HG02798 (cell line): ENCODE measurements around the gene C7.
"Not testable (repeated sequence)": the region's sequence is repeated elsewhere in the genome, so short reads cannot be mapped to it uniquely, and the experiment has no call there.

ENCODE experiments used
- ATAC-seq: cut with Tn5 transposase; IDR thresholded peaks from one replicate; pipeline ENCODE4 v1.9.1; 2021; ENCODE audit warnings: mild to moderate bottlenecking; ENCODE audit not compliant: unreplicated experiment, poor library complexity

C7 gene

DNA sequence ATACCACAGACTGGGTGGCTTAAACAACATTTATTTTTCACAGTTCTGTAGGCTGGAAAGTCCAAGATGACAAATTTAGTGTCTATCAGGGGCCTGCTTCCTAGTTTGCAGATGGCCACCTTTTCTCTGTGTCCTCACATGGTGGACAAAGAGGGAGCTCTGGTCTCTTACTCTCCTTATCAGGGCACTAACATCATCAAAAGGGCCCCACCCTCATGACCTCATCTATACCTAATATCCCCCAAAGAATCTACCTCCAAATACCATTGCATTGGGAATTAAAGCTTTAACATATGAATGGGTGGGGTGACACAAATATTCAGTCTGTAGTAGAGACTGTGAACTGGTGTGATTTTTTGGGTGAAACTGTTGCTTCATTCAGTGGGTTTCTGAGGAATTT lies 78.1 kb downstream of the C7 start:
- no peak for ATAC-seq

DNA sequence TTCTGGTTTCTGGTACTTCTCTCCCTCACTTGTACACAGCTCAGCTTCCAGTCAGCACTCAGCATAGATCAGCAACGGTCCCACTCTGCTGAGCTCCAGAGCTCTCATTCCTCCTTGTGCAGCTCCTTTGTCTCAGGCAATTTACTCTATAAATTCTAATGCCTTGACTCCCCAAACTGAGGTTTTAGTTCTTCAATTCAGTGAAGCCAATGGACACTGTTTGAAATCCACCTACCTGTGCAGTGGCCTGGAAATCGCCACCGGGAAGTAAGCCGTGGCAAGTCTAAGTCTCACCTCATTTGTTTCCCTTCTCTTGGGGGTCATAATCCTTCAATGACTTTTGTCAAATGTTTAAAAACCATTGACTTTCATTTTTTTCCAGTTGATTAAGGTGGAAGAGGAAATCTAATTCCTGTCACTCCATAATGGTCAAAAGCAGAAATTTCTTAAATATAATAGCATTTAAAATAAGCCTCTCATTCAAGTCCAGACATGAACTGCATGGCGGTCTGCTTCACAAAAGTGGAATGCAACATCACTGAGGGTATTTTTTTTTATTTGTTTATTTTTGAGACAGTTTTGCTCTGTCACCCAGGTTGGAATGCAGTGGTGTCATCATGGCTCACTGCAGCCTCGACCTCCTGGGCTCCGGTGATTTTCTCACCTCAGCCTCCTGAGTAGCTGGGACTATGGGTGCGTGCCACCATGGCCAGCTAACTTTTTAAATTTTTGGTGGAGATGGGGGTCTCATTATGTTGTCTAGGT lies 79.6 kb downstream of the C7 start:
- no peak for ATAC-seq

DNA sequence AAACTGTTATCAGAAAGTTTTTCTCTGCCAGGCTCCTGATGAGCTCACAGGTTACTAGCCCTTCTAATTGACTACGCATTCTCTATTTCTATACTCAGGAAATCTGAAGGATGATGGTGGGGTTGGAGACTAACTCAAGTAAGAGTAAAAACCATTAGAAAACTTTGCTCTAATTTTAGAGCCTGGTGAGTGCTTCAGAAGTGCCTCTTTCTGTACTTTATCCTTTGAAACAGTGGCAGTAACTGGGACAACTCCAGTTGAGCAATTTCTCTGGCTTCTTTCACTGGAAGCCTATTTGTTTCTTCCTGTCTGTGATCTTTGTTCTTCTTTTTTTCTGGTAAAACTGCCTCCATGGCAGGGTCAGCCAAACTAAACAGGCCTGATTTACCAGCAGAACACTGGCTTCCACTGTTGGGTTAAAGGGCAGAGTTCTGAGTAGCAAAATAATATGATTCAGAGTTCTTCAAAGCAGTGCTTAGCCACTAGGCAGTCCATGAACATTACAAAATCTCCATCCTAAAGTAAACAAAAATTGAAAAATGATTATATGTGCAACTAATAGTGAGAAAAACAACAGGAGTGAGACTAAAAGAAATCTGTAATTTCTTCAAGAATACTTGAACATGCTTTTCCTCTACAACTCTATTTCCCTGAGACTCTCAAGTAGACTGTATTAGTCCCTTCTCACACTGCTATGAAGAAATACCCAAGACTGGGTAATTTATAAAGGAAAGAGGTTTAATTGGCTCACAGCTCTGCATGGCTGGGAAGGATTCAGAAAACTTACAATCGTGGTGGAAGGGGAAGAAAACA lies 82.1 kb downstream of the C7 start:
- ATAC-seq, result no peak

DNA sequence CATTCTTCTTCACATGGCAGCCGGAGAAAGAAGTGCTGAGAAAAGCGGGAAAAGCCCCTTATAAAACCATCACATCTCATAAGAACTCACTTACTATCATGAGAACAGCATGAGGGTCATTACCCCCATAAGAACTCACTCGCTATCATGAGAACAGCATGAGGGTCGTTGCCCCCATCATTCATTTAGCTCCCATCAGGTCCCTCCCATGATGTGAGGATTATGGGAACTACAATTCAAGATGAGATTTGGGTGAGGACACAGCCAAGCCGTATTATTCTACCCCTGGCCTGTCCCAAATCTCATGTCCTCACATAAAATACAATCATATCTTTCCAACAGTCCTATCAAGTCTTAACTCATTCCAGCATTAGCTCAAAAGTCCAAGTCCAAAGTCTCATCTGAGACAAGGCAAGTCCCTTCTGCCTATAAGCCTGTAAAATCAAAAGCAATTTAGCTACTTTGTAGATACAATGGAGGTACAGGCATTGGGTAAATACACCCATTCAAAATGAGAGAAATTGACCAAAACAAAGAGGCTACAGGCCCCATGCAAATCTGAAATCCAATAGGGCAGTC lies 82.8 kb downstream of the C7 start:
- ATAC-seq, result no peak

DNA sequence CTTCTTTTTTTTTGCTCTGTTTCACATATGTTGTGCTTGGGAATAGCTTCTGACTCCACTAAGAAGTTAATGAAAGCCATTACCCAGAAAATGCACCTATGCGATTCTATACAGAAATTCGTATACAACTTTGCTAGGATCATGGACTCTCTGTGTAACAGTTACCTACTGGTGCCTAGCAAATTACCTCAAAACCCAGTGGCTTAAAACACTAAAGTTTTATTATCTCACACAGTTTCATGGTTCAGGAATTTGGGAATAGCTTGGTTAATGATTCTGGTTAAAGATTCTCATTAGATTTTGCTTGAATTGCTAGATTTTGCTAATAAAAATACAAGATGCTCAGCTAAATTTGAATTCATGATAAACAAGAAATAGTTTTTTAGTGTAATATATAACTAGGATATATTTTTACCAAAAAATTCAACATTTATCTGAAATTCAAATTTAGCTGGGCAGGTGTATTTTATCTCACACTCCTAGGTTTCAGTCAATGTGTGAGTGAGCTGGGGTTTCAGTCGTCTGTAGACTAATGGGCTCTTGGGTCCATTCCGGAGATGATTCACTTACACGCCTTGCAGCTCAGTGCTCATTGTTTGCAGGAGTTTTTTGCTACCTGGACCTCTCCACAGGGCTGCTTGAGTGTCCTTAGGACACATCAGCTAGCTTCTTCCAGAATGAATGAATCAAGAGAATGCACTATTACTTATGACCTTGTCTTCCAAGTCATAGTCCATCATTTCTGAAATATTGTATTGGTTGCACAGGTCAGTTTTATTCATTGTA lies 86.7 kb downstream of the C7 start:
- no peak for ATAC-seq

DNA sequence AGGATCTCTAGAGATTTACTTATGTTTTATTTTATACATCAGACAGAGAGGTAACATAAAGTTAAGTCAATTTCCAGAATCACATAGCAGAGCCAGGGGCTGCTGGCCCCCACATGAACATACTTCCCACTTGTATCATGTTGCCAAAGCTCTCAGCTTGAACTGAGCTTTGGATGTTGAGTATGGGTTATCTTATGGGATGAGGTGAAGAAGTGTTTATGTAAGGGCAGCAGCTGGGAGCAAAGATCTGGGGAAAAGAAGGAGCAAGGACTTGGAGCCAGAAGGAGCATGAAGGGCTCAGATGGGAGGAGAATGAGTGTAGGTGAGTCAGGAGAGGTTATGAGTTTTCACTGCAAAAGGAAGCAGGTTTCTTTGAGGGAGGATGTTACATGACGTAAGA lies 89.8 kb downstream of the C7 start:
- ATAC-seq, result no peak

DNA sequence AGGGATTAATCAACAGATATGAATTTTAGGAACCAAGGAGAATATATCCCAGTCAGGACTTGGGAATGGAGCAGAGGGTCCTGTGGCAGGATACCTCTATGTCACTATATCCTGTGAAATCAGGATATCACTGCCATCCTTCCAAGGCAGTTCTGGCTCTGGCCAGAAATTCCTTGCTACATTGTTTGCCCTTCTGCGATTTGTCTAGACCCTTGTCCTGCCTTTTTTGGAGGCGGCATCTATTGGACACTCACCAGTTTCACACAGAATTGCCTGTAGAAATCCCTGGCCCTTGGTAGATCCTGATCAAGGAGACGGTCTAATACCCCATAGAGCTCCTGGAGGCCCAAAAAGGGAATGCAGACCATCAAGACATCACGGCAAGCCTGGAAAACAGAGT lies 90.7 kb downstream of the C7 start:
- no peak for ATAC-seq

DNA sequence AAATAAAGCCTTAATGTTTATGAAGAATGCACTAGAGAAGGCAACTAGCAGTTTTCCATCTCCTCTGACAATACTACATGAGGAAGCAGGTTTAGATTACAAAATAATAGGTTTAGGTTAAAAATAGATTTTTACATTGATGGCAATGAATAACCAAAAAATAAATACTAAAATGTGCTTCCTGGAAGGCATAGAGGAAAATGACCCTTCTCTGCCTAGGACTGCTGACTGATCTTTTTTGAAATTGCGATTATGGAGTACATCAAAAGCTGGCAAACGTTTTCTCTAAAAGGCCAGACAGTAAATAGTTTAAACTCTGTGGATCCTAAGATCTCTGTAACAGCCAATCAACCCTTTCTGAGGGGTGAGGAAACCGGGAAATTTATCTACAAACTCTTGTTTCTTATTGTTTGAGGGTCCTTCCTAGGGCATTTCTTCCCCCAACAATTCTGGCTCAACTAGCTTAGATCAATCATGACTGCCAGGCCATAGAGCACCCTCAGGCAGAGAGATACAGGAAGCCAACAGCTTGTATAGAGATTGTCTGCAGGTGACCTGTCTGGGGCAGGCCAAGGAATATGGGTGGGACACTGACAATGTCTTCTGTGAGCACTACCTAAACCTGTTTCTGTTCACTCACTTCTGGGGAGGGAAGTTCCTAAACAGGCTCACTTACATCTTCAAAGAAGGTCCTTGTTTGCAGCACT lies 94.5 kb downstream of the C7 start:
- no peak for ATAC-seq

DNA sequence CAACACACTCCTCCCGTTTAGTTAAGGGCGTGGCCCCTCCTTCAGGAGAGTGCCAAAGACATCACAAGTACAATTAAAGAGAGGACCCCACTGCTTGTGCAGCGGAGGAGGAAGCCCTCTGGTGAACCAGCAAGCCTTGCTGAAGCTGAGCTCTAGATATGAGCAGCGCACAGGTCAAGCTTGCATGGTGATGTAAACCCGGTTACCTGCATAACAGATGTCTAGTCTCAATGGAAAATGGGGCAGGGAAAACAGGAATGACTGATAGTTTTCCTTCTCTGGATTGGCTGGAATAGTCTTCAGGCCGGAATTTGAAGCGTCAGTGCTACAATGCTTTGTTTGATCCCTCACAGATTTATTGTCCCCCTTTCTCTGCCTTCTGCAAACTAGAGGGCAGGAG lies 95.6 kb downstream of the C7 start:
- ATAC-seq, result no peak

DNA sequence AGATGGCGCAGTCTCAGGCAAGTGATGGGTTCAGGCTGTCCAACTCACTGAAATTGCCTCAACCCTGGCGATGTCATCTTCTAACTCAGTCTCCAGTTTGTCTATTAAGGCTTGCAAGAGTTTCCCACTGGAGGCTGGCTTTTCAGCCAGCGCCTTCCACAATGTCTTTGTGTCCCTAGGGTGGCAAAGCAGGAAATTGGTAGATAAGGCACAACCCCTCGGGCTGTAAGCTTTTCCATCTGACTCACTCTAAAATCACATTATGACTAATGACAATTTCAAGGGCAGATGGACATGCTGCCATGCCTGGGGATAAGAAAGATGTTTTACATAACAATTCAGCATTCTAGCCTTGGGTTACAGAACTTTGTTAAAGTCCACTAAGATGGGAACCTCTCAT lies 99.9 kb downstream of the C7 start:
- no peak for ATAC-seq

DNA sequence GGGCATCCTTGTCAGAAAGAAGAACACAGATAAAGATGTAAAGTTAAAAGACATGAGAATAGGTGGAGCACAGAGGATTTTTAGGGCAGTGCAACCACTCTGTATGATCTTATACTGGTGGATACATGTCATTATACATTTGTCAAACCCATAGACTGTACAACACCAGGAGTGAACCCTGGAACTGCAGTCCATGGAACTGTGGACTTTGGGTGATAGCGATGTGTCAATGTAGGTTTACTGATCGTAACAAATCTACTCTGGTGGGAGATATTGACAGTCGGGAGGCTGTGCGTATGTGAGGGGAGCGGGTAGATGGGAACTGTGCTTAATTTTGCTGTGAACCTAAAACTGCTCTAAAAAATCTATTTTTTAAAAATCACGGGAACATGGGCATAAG lies 101.3 kb downstream of the C7 start:
- no peak for ATAC-seq

DNA sequence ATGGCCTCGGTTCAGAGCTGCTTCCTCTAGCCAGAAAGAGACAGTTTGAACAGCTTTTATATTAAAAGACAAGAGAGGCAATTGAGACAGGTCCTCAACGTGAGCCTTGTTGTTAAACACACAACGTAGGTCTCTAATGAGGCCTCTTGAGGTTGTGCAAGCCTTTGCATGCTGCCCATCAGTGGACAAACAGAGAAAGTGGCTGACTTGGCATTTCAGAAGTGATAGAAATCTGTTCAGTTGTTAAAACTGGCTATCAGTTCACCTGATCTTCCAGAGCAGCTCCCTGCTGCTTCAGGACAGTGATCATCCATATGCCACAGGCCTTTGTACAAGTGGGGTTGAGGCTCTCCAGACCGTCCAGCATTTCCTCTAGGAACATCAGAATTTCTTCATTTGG lies 103.0 kb downstream of the C7 start:
- ATAC-seq, result no peak

DNA sequence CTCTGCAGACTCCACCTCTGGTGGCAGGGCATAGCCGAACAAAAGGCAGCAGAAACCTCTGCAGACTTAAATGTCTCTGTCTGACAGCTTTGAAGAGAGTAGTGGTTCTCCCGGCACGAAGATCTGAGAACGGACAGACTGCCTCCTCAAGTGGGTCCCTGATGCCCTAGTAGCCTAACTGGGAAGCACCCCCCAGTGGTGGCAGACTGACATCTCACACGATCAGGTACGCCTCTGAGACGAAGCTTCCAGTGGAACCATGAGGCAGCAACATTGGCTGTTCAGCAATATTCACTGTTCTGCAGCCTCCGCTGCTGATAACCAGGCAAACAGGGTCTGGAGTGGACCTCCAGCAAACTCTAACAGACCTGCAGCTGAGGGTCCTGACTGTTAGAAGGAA lies 113.3 kb downstream of the C7 start:
- ATAC-seq, result not testable (repeated sequence)
